Measurements from ENCODE around the gene HECTD1.
"Not testable (repeated sequence)": the region's sequence is repeated elsewhere in the genome, so short reads cannot be mapped to it uniquely, and the experiment has no call there.

Gene HECTD1

GRCh38 chr14:31128601-31129526 lies 78.7 kb downstream of the HECTD1 start:
- no peak for FAIRE-seq
- TF ChIP-seq POLR2A (IDR thresholded peaks at IDR 0.05; ENCODE audit: low read depth, low read length), result no peak

DNA sequence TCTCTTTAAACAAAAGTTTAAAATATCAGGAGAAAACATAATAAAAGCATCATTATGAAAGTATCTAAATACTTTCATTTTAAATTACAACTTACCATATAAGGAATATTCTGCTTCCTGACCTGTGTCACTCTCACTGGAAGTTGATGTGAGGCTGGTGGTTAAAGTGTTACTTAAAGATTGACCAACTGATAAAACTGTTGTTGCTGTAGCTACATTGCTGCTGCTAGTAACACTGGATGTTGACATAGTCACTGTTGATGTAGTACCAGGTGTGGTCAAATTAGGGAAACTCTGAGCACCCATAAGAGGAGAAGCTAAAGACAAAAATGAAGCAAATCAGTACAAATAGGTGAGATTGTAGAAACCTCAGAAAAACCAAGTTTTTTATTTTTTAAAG lies 79.9 kb downstream of the HECTD1 start:
- DNase-seq (ENCODE audit: insufficient read length, low spot score), result no peak
- no peak for TF ChIP-seq POLR2A (IDR thresholded peaks at IDR 0.05; ENCODE audit: low read depth, low read length)
- no peak for FAIRE-seq

More at GRCh38 chr14:31128601-31129526, 78.7 kb downstream of the HECTD1 start:
- DNase-seq (ENCODE audit: insufficient read length, low spot score), result no peak

DNA sequence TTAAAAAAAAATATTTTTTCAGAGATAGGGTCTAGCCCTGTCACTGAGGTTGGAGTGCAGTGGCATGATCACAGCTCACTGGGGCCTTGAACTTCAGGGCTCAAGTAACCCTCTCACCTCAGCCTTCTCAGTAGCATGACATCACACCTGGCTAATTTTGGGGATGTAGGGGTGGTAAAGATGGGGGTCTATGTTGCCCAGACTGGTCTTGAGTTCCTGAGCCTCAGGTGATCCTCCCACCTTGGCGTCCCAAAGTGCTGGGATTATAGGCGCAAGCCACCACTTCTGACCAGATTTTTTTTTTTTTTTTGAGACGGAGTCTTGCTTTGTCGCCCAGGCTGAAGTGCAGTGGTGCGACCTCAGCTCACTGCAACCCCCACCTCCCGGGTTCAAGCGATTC lies 80.9 kb downstream of the HECTD1 start:
- DNase-seq (ENCODE audit: insufficient read length, low spot score), result no peak
- FAIRE-seq, result no peak
- no peak for TF ChIP-seq POLR2A (IDR thresholded peaks at IDR 0.05; ENCODE audit: low read depth, low read length)

GRCh38 chr14:31125231-31125630 lies 82.4 kb downstream of the HECTD1 start:
- FAIRE-seq (no peak), DNase-seq (ENCODE audit: insufficient read length, low spot score) (no peak)
- TF ChIP-seq POLR2A (IDR thresholded peaks at IDR 0.05; ENCODE audit: low read depth, low read length), result no peak

DNA sequence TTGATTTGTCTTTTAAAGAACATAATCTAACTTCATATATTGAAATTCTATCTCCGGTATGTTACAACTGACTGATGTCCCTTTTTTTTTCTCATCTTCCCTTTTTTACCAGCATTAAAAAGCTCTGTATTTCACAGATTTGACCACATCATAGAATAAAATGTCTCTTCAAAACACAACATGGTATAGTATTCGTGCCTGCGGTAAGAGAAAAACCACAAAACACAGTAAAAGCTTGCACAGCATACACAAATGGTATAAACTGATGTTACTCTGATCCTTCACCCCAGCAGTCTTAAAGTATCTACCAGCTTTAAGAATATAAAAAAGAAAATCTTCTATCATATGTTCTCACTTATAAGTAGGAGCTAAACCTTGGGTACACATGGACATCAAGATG lies 83.4 kb downstream of the HECTD1 start:
- DNase-seq (ENCODE audit: insufficient read length, low spot score) (no peak), FAIRE-seq (no peak)

GRCh38 chr14:31122921-31123320 lies 84.7 kb downstream of the HECTD1 start:
- DNase-seq (ENCODE audit: insufficient read length, low spot score) (no peak), FAIRE-seq (no peak)
- no peak for TF ChIP-seq POLR2A (IDR thresholded peaks at IDR 0.05; ENCODE audit: low read depth, low read length)

More for the DNA sequence above, 83.4 kb downstream of the HECTD1 start:
- no peak for TF ChIP-seq POLR2A (IDR thresholded peaks at IDR 0.05; ENCODE audit: low read depth, low read length)

DNA sequence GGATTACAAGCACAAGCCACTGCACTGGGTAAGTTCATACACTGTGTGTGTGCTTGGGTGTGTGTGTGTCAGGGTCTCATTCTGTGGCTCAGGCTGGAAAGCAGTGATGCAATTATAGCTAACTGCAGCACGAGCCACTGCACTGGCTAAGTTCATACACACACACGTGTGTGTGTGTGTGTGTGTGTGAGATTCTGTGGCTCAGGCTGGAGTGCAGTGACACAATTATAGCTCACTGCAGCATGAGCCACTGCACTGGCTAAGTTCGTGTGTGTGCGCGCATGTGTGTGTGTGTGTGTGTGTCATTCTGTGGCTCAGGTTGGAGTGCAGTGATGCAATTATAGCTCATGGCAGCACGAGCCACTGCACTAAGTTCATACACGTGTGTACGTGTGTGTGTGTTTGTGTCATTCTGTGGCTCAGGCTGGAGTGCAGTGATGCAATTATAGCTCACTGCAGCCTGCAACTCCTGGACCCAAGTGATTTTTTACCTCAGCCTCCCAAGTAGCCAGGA lies 85.4 kb downstream of the HECTD1 start:
- FAIRE-seq, result no peak
- DNase-seq (ENCODE audit: insufficient read length, low spot score), result no peak
- no peak for TF ChIP-seq POLR2A (IDR thresholded peaks at IDR 0.05; ENCODE audit: low read depth, low read length)

DNA sequence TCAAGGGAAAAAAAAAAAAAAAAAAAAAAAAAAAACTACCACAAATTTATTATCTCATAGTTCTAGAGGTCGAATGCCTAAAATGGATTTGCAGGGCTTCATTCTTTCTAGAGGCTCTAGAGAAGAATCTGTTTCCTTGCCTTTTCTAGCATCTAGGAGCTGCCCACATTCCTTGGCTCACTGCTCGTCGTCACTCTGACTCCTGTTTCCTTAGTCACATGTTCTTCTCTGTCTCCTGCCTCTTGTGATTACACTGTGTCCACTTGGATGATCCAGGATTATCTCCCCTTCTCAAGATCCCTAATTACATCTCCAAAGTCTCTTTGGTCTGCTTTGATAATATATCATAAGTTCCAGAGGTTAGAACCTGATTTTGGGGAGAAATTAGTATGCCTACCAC lies 88.7 kb downstream of the HECTD1 start:
- DNase-seq (ENCODE audit: insufficient read length, low spot score), result no peak
- FAIRE-seq, result no peak
- no peak for TF ChIP-seq POLR2A (IDR thresholded peaks at IDR 0.05; ENCODE audit: low read depth, low read length)

- DNase-seq (ENCODE audit: insufficient read length, low spot score) (no peak), FAIRE-seq (no peak)
- no peak for TF ChIP-seq POLR2A (IDR thresholded peaks at IDR 0.05; ENCODE audit: low read depth, low read length)
Measured at GRCh38 chr14:31113794-31114193, 93.8 kb downstream of the HECTD1 start.

DNA sequence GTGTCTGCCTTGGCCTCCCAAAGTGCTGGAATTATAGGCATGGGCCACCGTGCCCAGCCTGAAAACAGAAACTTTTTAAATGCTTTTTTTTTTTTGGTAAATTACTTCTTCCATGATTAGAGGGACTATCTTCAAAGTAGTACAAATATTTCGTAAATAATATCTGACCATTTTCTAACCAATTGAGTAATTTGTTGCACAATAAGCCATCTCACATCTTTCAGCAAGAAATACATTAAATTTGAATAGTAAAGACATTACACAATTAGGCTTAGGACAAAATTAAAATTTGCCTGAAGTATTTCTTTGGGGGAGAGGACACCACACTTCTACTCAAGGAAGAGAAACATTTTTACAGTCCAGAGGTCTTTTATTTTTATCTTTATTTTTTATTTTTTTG lies 96.7 kb downstream of the HECTD1 start:
- no peak for FAIRE-seq
- no peak for TF ChIP-seq POLR2A (IDR thresholded peaks at IDR 0.05; ENCODE audit: low read depth, low read length)
- no peak for DNase-seq (ENCODE audit: insufficient read length, low spot score)

DNA sequence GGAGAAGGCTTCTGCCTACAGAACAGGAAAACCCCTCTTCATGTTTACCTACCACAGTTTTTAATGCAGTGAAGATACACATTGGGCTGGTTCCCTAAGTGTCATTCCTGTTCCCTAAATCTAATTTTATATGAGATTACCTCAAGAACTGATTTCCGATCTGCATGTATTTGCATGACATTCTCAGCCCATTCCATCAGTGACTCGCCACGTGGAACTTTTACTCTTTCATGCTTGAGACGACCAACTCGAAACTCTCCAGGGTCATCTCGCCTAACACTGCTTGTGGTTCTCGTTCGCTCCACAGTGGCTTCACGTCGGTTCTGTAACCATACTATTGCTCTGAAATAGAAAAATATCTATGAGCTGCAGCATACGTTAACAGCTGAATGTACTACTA lies 98.3 kb downstream of the HECTD1 start:
- no peak for TF ChIP-seq POLR2A (IDR thresholded peaks at IDR 0.05; ENCODE audit: low read depth, low read length)
- FAIRE-seq (no peak), DNase-seq (ENCODE audit: insufficient read length, low spot score) (no peak)

- DNase-seq (ENCODE audit: insufficient read length, low spot score) (no peak), FAIRE-seq (no peak)
- no peak for TF ChIP-seq POLR2A (IDR thresholded peaks at IDR 0.05; ENCODE audit: low read depth, low read length)
Measured at GRCh38 chr14:31106768-31107167, 100.8 kb downstream of the HECTD1 start.

GRCh38 chr14:31097081-31097480 lies 110.5 kb downstream of the HECTD1 start:
- FAIRE-seq, result no peak
- no peak for DNase-seq (ENCODE audit: insufficient read length, low spot score)
- TF ChIP-seq POLR2A (IDR thresholded peaks at IDR 0.05; ENCODE audit: low read depth, low read length), result no peak

DNA sequence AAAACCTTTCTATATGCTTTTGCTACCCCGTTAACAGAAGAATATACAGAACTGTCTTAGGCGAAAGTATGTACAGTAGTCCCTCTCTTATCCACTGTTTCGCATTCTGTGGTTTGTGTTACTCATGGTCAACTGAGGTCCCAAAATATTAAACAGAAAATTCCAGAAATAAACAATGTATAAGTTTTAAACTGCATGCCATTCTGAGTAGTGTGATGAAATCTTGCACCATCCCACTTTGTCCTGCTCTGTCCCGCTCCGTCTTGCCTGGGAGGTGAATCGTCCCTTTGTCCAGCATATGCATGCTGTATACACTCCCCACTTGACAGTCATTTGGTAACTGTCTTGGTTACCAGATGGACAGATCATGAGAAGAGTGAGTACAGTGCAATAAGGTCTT lies 111.3 kb downstream of the HECTD1 start:
- DNase-seq (ENCODE audit: insufficient read length, low spot score) (no peak), FAIRE-seq (no peak)
- no peak for TF ChIP-seq POLR2A (IDR thresholded peaks at IDR 0.05; ENCODE audit: low read depth, low read length)

- not testable (repeated sequence) for DNase-seq (ENCODE audit: insufficient read length, low spot score); FAIRE-seq
Measured at GRCh38 chr14:31095817-31096216, 111.8 kb downstream of the HECTD1 start.

DNA sequence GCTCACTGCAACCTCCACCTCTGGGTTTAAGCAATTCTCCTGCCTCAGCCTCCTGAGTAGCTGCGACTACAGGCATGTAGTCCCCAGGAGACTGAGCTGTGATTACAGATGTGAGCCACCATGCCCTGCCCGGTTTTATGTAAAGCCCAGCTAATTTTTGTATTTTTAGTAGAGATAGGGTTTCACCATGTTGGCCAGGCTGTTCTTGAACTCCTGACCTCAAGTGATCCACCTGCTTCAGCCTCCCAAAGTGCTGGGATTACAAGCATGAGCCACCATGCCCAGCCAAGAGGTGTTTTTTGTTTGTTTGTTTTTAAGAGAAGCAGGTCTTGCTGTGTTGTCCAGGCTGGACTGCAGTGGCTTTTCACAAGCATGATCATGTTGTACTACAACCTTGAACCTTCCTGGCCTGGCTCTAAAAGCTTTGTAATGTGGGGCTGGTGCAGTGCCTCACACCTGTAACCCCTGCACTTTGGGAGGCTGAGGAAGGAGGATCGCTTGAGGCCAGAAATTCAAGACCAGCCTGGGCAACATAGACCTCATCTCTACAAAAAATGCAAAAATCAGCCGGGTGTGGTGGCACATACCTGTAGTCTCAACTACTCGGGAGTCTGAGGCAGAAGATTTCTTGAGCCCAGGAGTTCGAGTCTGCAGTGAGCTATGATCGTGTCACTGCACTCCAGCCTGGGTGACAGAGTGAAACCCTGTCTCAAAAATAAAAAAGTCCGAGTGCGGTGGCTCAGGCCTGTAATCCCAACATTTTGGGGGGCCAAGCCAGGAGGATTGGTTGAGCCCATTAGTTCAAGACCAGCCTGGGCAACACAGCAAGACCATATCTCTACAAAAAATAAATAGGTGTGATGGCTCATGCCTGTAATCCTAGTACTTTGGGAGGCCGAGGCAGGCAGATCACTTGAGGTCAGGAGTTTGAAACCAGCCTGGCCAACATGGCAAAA lies 113.4 kb downstream of the HECTD1 start:
- not testable (repeated sequence) for DNase-seq (ENCODE audit: insufficient read length, low spot score); FAIRE-seq

Data from H54 (cell line).